MM.1S (cell line): ENCODE data around the gene ANKRD44.
A peak's percentile ranks its signal among the peaks of the same experiment; 100 is the strongest.

Experiments used
- DNase-seq: peaks from one replicate; pipeline ENCODE4 v3.0.0-alpha.2; 2015
- H2AFZ ChIP-seq: fragments of 300-600 bp; sonication (generic); 2 replicates; pipeline ENCODE4 v1.6.0; 2016; ENCODE audit warnings: antibody characterized with exemption, low read length
- H3F3A ChIP-seq: fragments of 300-600 bp; sonication (generic); 2 replicates; pipeline ENCODE4 v1.6.1; 2016; ENCODE audit warnings: mild to moderate bottlenecking, antibody characterized with exemption, low read length, moderate library complexity, mixed read lengths; ENCODE audit not compliant: insufficient read depth
- H3K27ac ChIP-seq: fragments of 300-600 bp; sonication (generic); 2 replicates; pipeline ENCODE4 v1.5.1; 2016; ENCODE audit warnings: mild to moderate bottlenecking, low read length
- H3K27me3 ChIP-seq: fragments of 300-600 bp; sonication (generic); replicated peaks from 2 replicates; pipeline ENCODE4 v1.6.0; 2016; ENCODE audit warnings: low read length; ENCODE audit not compliant: insufficient read depth
- H3K36me3 ChIP-seq: fragments of 300-600 bp; sonication (generic); replicated peaks from 2 replicates; pipeline ENCODE4 v1.6.1; 2016; ENCODE audit warnings: mild to moderate bottlenecking, low read length, mixed read lengths; ENCODE audit not compliant: insufficient read depth
- H3K4me1 ChIP-seq: fragments of 300-600 bp; sonication (generic); 2 replicates; pipeline ENCODE4 v1.6.1; 2016; ENCODE audit warnings: low read length, mixed read lengths
- H3K4me2 ChIP-seq: fragments of 300-600 bp; sonication (generic); 2 replicates; pipeline ENCODE4 v1.6.0; 2016; ENCODE audit warnings: low read depth, low read length
- H3K4me3 ChIP-seq: fragments of 300-600 bp; sonication (generic); 2 replicates; pipeline ENCODE4 v1.5.1; 2016; ENCODE audit warnings: low read length, mixed read lengths
- H3K79me2 ChIP-seq: fragments of 300-600 bp; sonication (generic); 2 replicates; pipeline ENCODE4 v1.6.1; 2016; ENCODE audit warnings: mixed run types, low read length, mixed read lengths
- H3K9ac ChIP-seq: fragments of 300-600 bp; sonication (generic); 2 replicates; pipeline ENCODE4 v1.6.1; 2016; ENCODE audit warnings: low read length, mixed read lengths
- H3K9me2 ChIP-seq: fragments of 300-600 bp; sonication (generic); replicated peaks from 2 replicates; pipeline ENCODE4 v1.6.1; 2016; ENCODE audit warnings: mild to moderate bottlenecking, low read length, mixed read lengths; ENCODE audit not compliant: insufficient read depth
- H3K9me3 ChIP-seq: fragments of 300-600 bp; sonication (generic); replicated peaks from 2 replicates; pipeline ENCODE4 v1.6.1; 2016; ENCODE audit warnings: mild to moderate bottlenecking, low read length, mixed read lengths; ENCODE audit not compliant: insufficient read depth
- H4K20me1 ChIP-seq: fragments of 300-600 bp; sonication (generic); 2 replicates; pipeline ENCODE4 v1.6.1; 2016; ENCODE audit warnings: mild to moderate bottlenecking, low read length, moderate library complexity, mixed read lengths; ENCODE audit not compliant: insufficient read depth
- EZH2 ChIP-seq: fragments of 300-600 bp; sonication (generic); optimal IDR thresholded peaks from 2 replicates; pipeline ENCODE3; 2017; ENCODE audit warnings: low read depth, mild to moderate bottlenecking, antibody characterized with exemption, low read length, mixed read lengths
- EZH2phosphoT487 ChIP-seq: fragments of 300-600 bp; sonication (generic); IDR thresholded peaks from 2 replicates; pipeline ENCODE4 v1.6.1; 2018; ENCODE audit warnings: antibody characterized with exemption, low read length
- TF ChIP-seq, protein P1 (sequence below): fragments of 300-600 bp; sonication (generic); IDR thresholded peaks from 2 replicates; pipeline ENCODE4 v1.5.1; 2016; ENCODE audit warnings: antibody characterized with exemption, low read length, mixed read lengths

Gene ANKRD44

DNA sequence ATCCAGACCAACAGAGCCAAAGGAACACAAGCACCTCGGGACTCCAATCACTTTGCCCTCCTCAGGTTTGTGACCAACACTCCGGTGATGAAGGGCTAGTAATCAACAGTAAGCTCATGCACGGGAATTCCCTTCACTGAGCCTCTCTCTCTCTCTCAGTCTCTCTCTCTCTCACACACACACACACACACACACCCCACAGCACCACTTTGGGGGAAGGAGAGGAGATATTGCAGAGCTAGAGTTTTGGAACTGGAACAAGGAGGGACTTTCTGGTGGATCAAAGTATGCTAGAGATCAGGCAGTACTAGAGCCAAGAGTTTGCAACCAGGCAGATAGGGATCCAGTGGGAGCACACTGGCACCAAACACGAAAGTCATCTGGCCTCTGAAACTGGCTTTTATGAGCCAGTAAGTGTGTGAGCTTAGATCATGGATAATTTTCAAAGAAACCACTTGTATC is 98.7 kb downstream of the ANKRD44 start:
- TF ChIP-seq EZH2phosphoT487, result no peak
- TF ChIP-seq EZH2, result no peak
- TF ChIP-seq, protein P1, sequence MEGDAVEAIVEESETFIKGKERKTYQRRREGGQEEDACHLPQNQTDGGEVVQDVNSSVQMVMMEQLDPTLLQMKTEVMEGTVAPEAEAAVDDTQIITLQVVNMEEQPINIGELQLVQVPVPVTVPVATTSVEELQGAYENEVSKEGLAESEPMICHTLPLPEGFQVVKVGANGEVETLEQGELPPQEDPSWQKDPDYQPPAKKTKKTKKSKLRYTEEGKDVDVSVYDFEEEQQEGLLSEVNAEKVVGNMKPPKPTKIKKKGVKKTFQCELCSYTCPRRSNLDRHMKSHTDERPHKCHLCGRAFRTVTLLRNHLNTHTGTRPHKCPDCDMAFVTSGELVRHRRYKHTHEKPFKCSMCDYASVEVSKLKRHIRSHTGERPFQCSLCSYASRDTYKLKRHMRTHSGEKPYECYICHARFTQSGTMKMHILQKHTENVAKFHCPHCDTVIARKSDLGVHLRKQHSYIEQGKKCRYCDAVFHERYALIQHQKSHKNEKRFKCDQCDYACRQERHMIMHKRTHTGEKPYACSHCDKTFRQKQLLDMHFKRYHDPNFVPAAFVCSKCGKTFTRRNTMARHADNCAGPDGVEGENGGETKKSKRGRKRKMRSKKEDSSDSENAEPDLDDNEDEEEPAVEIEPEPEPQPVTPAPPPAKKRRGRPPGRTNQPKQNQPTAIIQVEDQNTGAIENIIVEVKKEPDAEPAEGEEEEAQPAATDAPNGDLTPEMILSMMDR, result no peak
- Histone ChIP-seq H4K20me1 (no peaks in the 10 kb centered on the region), H2AFZ (no peak overlapping the region), H3K79me2 (peaks cover 79% of the 10 kb centered on the region), H3K27me3 (no peaks in the 10 kb centered on the region), H3K9ac (no peak overlapping the region), H3K9me3 (no peaks in the 10 kb centered on the region), H3K9me2 (no peaks in the 10 kb centered on the region), H3K4me1 (peaks cover 81% of the 10 kb centered on the region), H3K4me3 (no peak overlapping the region), H3K4me2 (no peak overlapping the region), H3K27ac (peak overlapping the region; percentile 85; the same call in 1 of the 2 replicates), H3F3A (peaks cover 34% of the 10 kb centered on the region), H3K36me3 (no peaks in the 10 kb centered on the region)
- DNase-seq, result no peak

DNA sequence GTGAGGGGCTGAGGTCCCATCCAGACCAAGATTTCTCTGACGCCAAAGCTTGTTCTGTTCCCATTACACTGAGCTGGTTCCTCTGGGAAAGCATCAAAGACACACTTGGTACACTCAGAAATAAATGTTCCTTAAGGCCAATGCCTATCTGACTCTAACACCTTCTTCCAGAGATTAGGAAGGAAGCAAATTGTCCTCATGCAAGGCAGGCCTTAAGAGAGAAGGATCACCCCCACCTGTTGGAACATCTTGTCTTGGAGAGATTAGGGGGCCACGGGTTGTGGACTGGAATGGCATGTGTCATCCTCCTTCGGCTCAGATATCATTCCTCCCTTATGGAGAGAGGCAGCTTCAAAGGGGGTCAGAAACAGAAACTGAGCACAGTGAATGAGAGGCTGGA is 100.2 kb downstream of the ANKRD44 start:
- peaks cover 84% of the 10 kb centered on the region for H3K79me2 ChIP-seq
- H4K20me1 ChIP-seq, result no peaks in the 10 kb centered on the region
- H3K4me3 ChIP-seq, result no peak overlapping the region
- H3K9me2 ChIP-seq, result no peaks in the 10 kb centered on the region
- no peaks in the 10 kb centered on the region for H3K27me3 ChIP-seq
- peaks cover 31% of the 10 kb centered on the region for H3F3A ChIP-seq
- H3K9ac ChIP-seq, result peak overlapping the region; percentile 34; the same call in 1 of the 2 replicates
- peak overlapping the region; percentile 67 for H3K4me2 ChIP-seq
- peak overlapping the region; percentile 85 for H3K27ac ChIP-seq
- DNase-seq, result no peak
- no peaks in the 10 kb centered on the region for H3K9me3 ChIP-seq
- TF ChIP-seq EZH2 (no peak), EZH2phosphoT487 (no peak)
- TF ChIP-seq, protein P1, result no peak
- no peak overlapping the region for H2AFZ ChIP-seq
- H3K36me3 ChIP-seq, result no peaks in the 10 kb centered on the region
- H3K4me1 ChIP-seq, result peaks cover 76% of the 10 kb centered on the region

DNA sequence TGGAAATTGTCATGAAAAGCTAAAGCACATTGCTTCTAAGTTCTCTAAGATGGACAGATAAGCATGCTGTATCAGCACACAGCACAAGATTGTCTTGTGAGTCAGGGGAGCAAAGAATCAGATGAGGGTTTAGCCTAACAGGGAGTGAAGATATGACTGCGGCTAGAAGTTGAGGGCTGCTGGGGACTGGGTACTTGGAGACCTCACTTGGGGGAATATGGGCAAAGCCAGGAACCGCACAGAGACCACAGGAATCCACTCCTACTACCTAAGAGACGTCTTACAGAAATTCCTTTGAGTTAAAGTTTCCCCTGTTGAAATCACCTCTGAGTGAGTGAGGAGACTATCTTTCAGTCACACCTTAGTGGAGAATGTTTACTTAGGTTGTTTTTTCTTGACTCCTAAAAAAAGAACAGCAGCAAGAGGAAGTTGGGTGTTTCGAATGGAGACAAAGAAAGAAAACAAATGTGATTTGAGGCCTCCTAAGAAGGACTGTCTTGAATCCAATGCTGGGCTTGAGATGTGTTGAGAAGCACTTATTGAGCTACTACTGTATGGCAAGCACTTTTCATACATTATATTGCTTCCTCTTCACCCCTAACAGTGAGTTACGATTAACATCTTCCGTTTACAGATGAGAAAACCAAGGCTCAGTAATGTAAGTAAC is 100.7 kb downstream of the ANKRD44 start:
- peak; percentile 77 for DNase-seq
- Histone ChIP-seq H3K79me2 (peaks cover 84% of the 10 kb centered on the region), H3K9me2 (no peaks in the 10 kb centered on the region), H3K4me2 (peak overlapping the region; percentile 67), H3K4me1 (peaks cover 71% of the 10 kb centered on the region), H3K9ac (peak overlapping the region; percentile 34), H3K9me3 (no peaks in the 10 kb centered on the region), H3F3A (peaks cover 31% of the 10 kb centered on the region), H2AFZ (peak overlapping the region; percentile 0; the same call in 1 of the 2 replicates), H3K4me3 (peak overlapping the region; percentile 31), H4K20me1 (no peaks in the 10 kb centered on the region), H3K27me3 (no peaks in the 10 kb centered on the region), H3K27ac (peak overlapping the region; percentile 85), H3K36me3 (no peaks in the 10 kb centered on the region)
- TF ChIP-seq, protein P1, result no peak
- TF ChIP-seq EZH2 (no peak), EZH2phosphoT487 (no peak)
